Measurements from ENCODE around the gene GFY. TPM values are rescaled to one million over a fixed set of nuclear protein-coding genes. Genes with fewer than 3 reads are reported as not detected.

GFY gene
- polyA plus RNA-seq, 3 donors, result not detected

- H3K27me3 Mint-ChIP-seq (ENCODE audit: low read depth in 3 of 3), result peaks cover 53 to 59% (median 56%) of the 10 kb centered on the region in 3 donors
- Histone ChIP-seq H3K27me3 (ENCODE audit: control insufficient read depth in 2 of 2, insufficient read depth in 2 of 2, low read length in 2 of 2) (peaks cover 51 to 55% of the 10 kb centered on the region in 2 donors), H3K4me2 (replicated peaks; ENCODE audit: extremely low read depth, low read length, poor library complexity, severe bottlenecking) (peak overlapping the region; percentile 100), H3K9ac (ENCODE audit: insufficient read depth, low read length, poor library complexity, severe bottlenecking) (no peak overlapping the region), H4K20me1 (ENCODE audit: insufficient read depth, low read length) (no peaks in the 10 kb centered on the region), H3K9me3 (replicated peaks in 1 of 2; ENCODE audit: control insufficient read depth in 1 of 2, insufficient read depth in 1 of 2, low read length in 2 of 2) (peaks cover 0 to 19% of the 10 kb centered on the region in 2 donors), H2AFZ (ENCODE audit: insufficient read depth, low read depth, low read length, poor library complexity, severe bottlenecking) (peak overlapping the region; percentile 99), H3K36me3 (replicated peaks in 1 of 2; ENCODE audit: control insufficient read depth in 1 of 2, insufficient read depth in 2 of 2, low read length in 2 of 2) (peaks cover 5 to 7% of the 10 kb centered on the region in 2 donors), H3K27ac (ENCODE audit: low read depth in 1 of 2, low read length in 2 of 2) (no peak overlapping the region), H3K4me1 (ENCODE audit: control insufficient read depth in 1 of 2, insufficient read depth in 2 of 2, low read length in 2 of 2) (peaks cover 37 to 46% of the 10 kb centered on the region in 2 donors), H3K79me2 (ENCODE audit: insufficient read depth, low read length) (no peaks in the 10 kb centered on the region), H3K4me3 (replicated peaks in 1 of 3; ENCODE audit: low read depth in 2 of 3, low read length in 3 of 3) (peak overlapping the region in 1 of 3 experiments; percentile 95)
- WGBS (ENCODE audit: insufficient coverage), result 32% methylated on average over 14 of the region's 14 CpGs
- DNase-seq, result no peak
- H3K27ac Mint-ChIP-seq, result peak overlapping the region in 1 of 7 donors; percentile 36
- intact Hi-C loops (cut with micrococcal nuclease), result loop anchor here in 1 of 2 donors (5.0 kb wide), 1 partner anchor 50 kb away; no protein-coding TSS in a partner anchor
- H3K36me3 Mint-ChIP-seq, result peaks cover 19 to 23% of the 10 kb centered on the region in 2 donors
- peak overlapping the region; percentile 80 to 83 for H3K4me3 Mint-ChIP-seq
- H3K4me1 Mint-ChIP-seq, result peaks cover 46% of the 10 kb centered on the region
- peaks cover 0 to 27% (median 15%) of the 10 kb centered on the region in 7 donors for H3K9me3 Mint-ChIP-seq
- TF ChIP-seq CTCF (IDR thresholded peaks at IDR 0.05), result no peak
Observed at GRCh38 chr19:49441960-49442350, 16.8 kb downstream of the GFY start.

- peak overlapping the region; percentile 100 for H3K4me2 ChIP-seq (replicated peaks; ENCODE audit: extremely low read depth, low read length, poor library complexity, severe bottlenecking)
- Mint-ChIP-seq H3K36me3 (peaks cover 23 to 27% of the 10 kb centered on the region in 2 donors), H3K9me3 (peaks cover 0 to 25% (median 15%) of the 10 kb centered on the region in 7 donors), H3K27me3 (ENCODE audit: low read depth in 3 of 3) (peaks cover 49 to 55% (median 52%) of the 10 kb centered on the region in 3 donors), H3K4me1 (peaks cover 46% of the 10 kb centered on the region), H3K4me3 (peak overlapping the region; percentile 80 to 83), H3K27ac (no peak overlapping the region)
- intact Hi-C loops (cut with micrococcal nuclease), result loop anchor here in 1 of 2 donors (5.0 kb wide), 1 partner anchor 50 kb away; no protein-coding TSS in a partner anchor
- no peak overlapping the region for H3K27ac ChIP-seq (ENCODE audit: low read depth in 1 of 2, low read length in 2 of 2)
- H3K4me3 ChIP-seq (replicated peaks in 1 of 3; ENCODE audit: low read depth in 2 of 3, low read length in 3 of 3), result peak overlapping the region in 1 of 3 experiments; percentile 95
- no peaks in the 10 kb centered on the region for H4K20me1 ChIP-seq (ENCODE audit: insufficient read depth, low read length)
- H3K79me2 ChIP-seq (ENCODE audit: insufficient read depth, low read length), result no peaks in the 10 kb centered on the region
- H3K27me3 ChIP-seq (ENCODE audit: control insufficient read depth in 2 of 2, insufficient read depth in 2 of 2, low read length in 2 of 2), result peaks cover 48 to 51% of the 10 kb centered on the region in 2 donors
- DNase-seq, result no peak
- H3K9ac ChIP-seq (ENCODE audit: insufficient read depth, low read length, poor library complexity, severe bottlenecking), result no peak overlapping the region
- H3K36me3 ChIP-seq (replicated peaks in 1 of 2; ENCODE audit: control insufficient read depth in 1 of 2, insufficient read depth in 2 of 2, low read length in 2 of 2), result peaks cover 9 to 11% of the 10 kb centered on the region in 2 donors
- peaks cover 0 to 17% of the 10 kb centered on the region in 2 donors for H3K9me3 ChIP-seq (replicated peaks in 1 of 2; ENCODE audit: control insufficient read depth in 1 of 2, insufficient read depth in 1 of 2, low read length in 2 of 2)
- TF ChIP-seq CTCF (IDR thresholded peaks at IDR 0.05), result no peak
- peaks cover 37 to 46% of the 10 kb centered on the region in 2 donors for H3K4me1 ChIP-seq (ENCODE audit: control insufficient read depth in 1 of 2, insufficient read depth in 2 of 2, low read length in 2 of 2)
- WGBS (ENCODE audit: insufficient coverage), result 8% methylated on average over 11 of the region's 11 CpGs
- H2AFZ ChIP-seq (ENCODE audit: insufficient read depth, low read depth, low read length, poor library complexity, severe bottlenecking), result peak overlapping the region; percentile 99
Observed at GRCh38 chr19:49442354-49442753, 17.2 kb downstream of the GFY start.

Measured in CD14-positive monocyte (primary cell).